ENCODE measurements around the gene EXOC7. TPM values are rescaled to one million over a fixed set of nuclear protein-coding genes. Genes with fewer than 3 reads are reported as not detected.
A peak's percentile ranks its signal among the peaks of the same experiment; 100 is the strongest.

Gene EXOC7
- total RNA-seq, 1 experiment from 2014 or later = 126 TPM

DNA sequence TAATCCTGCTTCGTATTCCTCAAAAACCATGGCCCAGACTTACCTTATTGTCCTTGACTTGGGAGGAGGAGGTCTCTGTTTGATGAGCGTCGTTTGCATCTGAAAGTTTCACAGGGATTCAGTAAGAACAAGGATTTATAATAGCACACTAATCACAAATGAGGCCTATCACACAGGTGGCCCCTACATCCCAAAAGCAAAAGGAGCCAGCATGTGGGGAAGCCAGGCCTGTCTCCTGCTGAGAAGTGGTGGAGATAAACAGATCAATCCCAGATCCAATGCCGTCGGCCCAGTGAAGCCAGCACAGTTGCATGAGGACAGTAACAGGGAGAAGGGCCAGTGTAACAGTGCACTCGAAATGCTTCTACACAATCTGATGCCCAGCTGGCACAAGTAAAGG, 63.2 kb downstream of the EXOC7 start:
- ATAC-seq = peak; percentile 35
- no peak for TF ChIP-seq IRF1 (CRISPR knock-in tag; IDR thresholded peaks at IDR 0.05)
- TF ChIP-seq ZNF423 (CRISPR knock-in tag; IDR thresholded peaks at IDR 0.05) = 0 out of 2 replicates have a peak, but pooled peaks have one; percentile 6
- POLR2A ChIA-PET = no interaction called here
- H3K36me3 Mint-ChIP-seq = peaks cover 60% of the 10 kb centered on the region
- H3K4me1 Mint-ChIP-seq = peaks cover 20% of the 10 kb centered on the region
- H3K4me3 Mint-ChIP-seq = no peak overlapping the region
- no peaks in the 10 kb centered on the region for H3K9me3 Mint-ChIP-seq
- DNase-seq (ENCODE audit: low spot score) = no peak
- CTCF ChIA-PET = interaction anchor here (0.6 to 3.2 kb wide), 5 partner anchors 17 to 239 kb away, joined by 3 to 17 read pairs (median 5); no protein-coding TSS in a partner anchor
- peak overlapping the region; percentile 91 for H3K27ac Mint-ChIP-seq
- no peaks in the 10 kb centered on the region for H3K27me3 Mint-ChIP-seq (ENCODE audit: low read depth)

- H3K36me3 Mint-ChIP-seq = peaks cover 47% of the 10 kb centered on the region
- DNase-seq (ENCODE audit: low spot score) (no peak), ATAC-seq (no peak)
- no peak overlapping the region for H3K4me3 Mint-ChIP-seq
- no peak overlapping the region for H3K27ac Mint-ChIP-seq
- no peak for TF ChIP-seq GABPB1 (CRISPR knock-in tag; IDR thresholded peaks at IDR 0.05)
- no peak for TF ChIP-seq CBFB (CRISPR knock-in tag; IDR thresholded peaks at IDR 0.05; ENCODE audit: low read depth)
- TF ChIP-seq, protein P1, sequence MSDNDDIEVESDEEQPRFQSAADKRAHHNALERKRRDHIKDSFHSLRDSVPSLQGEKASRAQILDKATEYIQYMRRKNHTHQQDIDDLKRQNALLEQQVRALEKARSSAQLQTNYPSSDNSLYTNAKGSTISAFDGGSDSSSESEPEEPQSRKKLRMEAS (CRISPR knock-in tag; IDR thresholded peaks at IDR 0.05) = no peak
- no peak for TF ChIP-seq ATF1 (CRISPR knock-in tag; IDR thresholded peaks at IDR 0.05)
- TF ChIP-seq, protein P2, sequence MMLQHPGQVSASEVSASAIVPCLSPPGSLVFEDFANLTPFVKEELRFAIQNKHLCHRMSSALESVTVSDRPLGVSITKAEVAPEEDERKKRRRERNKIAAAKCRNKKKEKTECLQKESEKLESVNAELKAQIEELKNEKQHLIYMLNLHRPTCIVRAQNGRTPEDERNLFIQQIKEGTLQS (CRISPR knock-in tag; conservative IDR thresholded peaks at IDR 0.05) = no peak
- ChIA-PET POLR2A (no interaction called here), CTCF (interaction anchor here (0.9 to 1.0 kb wide), 2 partner anchors 25 to 34 kb away, joined by 3 to 5 read pairs; no protein-coding TSS in a partner anchor)
- H3K27me3 Mint-ChIP-seq (ENCODE audit: low read depth) = no peaks in the 10 kb centered on the region
- H3K4me1 Mint-ChIP-seq = peaks cover 20% of the 10 kb centered on the region
- H3K9me3 Mint-ChIP-seq = no peaks in the 10 kb centered on the region
Measured at GRCh38 chr17:76039121-76039520, 64.5 kb downstream of the EXOC7 start.

DNA sequence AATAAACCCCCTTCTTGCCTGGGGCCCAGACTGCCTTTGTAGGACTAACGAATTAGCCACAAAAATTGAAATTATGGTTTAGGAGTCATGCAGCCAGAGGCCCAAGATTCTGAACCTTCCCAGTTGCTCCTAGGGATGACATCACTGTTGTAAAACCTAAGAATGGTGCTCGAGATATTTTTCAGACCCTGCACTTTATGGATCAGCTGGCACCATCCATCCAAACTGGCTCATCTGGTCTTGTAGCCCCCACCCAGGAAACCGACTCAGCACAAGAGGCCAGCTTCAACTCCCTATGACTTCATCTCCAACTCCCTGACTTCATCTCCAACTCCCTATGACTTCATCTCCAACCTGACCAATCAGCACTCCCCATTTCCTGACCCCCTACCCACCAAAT, 65.5 kb downstream of the EXOC7 start:
- Mint-ChIP-seq H3K4me1 (peaks cover 20% of the 10 kb centered on the region), H3K9me3 (no peaks in the 10 kb centered on the region), H3K27me3 (ENCODE audit: low read depth) (no peaks in the 10 kb centered on the region), H3K4me3 (no peak overlapping the region), H3K36me3 (peaks cover 36% of the 10 kb centered on the region), H3K27ac (peak overlapping the region; percentile 46)
- ChIA-PET POLR2A (no interaction called here), CTCF (interaction anchor here (3.0 kb wide), 1 partner anchor 33 kb away, joined by 13 read pairs; no protein-coding TSS in a partner anchor)
- TF ChIP-seq ZNF396 (CRISPR knock-in tag; IDR thresholded peaks at IDR 0.05; ENCODE audit: borderline replicate concordance) (no peak), CBFB (CRISPR knock-in tag; IDR thresholded peaks at IDR 0.05; ENCODE audit: low read depth) (no peak), NR2C2 (CRISPR knock-in tag; IDR thresholded peaks at IDR 0.05) (no peak), ETV6 (CRISPR knock-in tag; IDR thresholded peaks at IDR 0.05) (no peak), IRF1 (CRISPR knock-in tag; IDR thresholded peaks at IDR 0.05) (no peak), TEAD1 (CRISPR knock-in tag; IDR thresholded peaks at IDR 0.05) (no peak), ZNF425 (CRISPR knock-in tag; conservative IDR thresholded peaks at IDR 0.05) (no peak)
- TF ChIP-seq, protein P3, sequence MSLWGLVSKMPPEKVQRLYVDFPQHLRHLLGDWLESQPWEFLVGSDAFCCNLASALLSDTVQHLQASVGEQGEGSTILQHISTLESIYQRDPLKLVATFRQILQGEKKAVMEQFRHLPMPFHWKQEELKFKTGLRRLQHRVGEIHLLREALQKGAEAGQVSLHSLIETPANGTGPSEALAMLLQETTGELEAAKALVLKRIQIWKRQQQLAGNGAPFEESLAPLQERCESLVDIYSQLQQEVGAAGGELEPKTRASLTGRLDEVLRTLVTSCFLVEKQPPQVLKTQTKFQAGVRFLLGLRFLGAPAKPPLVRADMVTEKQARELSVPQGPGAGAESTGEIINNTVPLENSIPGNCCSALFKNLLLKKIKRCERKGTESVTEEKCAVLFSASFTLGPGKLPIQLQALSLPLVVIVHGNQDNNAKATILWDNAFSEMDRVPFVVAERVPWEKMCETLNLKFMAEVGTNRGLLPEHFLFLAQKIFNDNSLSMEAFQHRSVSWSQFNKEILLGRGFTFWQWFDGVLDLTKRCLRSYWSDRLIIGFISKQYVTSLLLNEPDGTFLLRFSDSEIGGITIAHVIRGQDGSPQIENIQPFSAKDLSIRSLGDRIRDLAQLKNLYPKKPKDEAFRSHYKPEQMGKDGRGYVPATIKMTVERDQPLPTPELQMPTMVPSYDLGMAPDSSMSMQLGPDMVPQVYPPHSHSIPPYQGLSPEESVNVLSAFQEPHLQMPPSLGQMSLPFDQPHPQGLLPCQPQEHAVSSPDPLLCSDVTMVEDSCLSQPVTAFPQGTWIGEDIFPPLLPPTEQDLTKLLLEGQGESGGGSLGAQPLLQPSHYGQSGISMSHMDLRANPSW (CRISPR knock-in tag; conservative IDR thresholded peaks at IDR 0.05; ENCODE audit: low read depth) = no peak
- TF ChIP-seq, protein P4, sequence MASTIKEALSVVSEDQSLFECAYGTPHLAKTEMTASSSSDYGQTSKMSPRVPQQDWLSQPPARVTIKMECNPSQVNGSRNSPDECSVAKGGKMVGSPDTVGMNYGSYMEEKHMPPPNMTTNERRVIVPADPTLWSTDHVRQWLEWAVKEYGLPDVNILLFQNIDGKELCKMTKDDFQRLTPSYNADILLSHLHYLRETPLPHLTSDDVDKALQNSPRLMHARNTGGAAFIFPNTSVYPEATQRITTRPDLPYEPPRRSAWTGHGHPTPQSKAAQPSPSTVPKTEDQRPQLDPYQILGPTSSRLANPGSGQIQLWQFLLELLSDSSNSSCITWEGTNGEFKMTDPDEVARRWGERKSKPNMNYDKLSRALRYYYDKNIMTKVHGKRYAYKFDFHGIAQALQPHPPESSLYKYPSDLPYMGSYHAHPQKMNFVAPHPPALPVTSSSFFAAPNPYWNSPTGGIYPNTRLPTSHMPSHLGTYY (CRISPR knock-in tag; IDR thresholded peaks at IDR 0.05) = no peak
- TF ChIP-seq, protein P5, sequence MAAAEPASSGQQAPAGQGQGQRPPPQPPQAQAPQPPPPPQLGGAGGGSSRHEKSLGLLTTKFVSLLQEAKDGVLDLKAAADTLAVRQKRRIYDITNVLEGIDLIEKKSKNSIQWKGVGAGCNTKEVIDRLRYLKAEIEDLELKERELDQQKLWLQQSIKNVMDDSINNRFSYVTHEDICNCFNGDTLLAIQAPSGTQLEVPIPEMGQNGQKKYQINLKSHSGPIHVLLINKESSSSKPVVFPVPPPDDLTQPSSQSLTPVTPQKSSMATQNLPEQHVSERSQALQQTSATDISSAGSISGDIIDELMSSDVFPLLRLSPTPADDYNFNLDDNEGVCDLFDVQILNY (CRISPR knock-in tag; IDR thresholded peaks at IDR 0.05) = no peak
- ATAC-seq (no peak), DNase-seq (ENCODE audit: low spot score) (no peak)

Measured in WTC11 (cell line).